ENCODE results near the gene BPIFB1.
A peak's percentile ranks its signal among the peaks of the same experiment; 100 is the strongest.

The BPIFB1 gene

GRCh38 chr20:33291830-33292355, 8.9 kb downstream of the BPIFB1 start:
- peak; percentile 58 to 63 for DNase-seq (ENCODE audit: low read depth in 1 of 2, low spot score in 1 of 2)

DNA sequence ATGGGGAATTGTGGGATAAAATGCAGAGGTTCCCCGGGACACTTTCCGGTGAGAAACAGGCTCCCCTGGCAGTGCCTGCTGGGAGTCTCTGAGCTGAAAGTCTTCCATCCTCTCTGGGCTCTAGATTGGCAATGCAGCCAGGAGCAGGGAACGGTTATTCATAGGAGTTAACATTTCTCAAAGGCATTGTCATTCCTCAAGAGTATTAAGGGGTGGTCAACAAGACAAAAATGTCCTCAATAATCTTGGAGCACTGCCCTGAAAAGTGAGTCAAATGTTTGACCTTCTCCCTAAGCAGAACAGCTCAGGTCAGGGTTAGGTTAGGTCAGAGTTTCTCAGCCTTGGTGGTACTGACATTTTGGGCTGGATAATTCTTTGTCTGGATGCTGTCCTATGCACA, 13.2 kb downstream of the BPIFB1 start:
- no peak for DNase-seq (ENCODE audit: low read depth in 1 of 2, low spot score in 1 of 2)

- no peak for DNase-seq (ENCODE audit: low read depth in 1 of 2, low spot score in 1 of 2)
Observed at GRCh38 chr20:33298391-33298790, 15.4 kb downstream of the BPIFB1 start.

DNA sequence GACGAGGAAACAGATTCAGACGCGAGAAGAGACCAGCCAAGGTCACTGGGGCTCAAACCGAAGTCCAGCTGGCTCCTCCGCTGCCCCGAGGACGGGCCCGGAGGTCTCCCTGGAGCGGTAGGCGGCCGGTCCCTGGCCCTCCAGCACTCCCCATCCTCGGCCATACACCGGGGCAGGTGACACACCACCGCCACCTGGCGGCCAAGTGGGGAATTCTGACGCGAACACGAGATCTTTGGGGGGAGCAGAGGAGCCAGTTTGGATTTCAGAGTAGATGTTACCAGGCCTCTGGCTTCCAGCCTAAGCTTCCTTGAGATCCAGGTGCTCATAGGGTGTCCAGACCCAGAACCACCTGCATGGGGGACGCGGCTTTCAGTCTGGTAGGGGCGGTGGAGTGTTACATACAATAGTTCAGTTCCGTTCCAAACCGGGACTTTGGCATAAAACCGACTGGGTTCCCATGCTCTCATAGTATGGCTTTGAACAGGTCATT, 16.1 kb downstream of the BPIFB1 start:
- DNase-seq (ENCODE audit: low read depth in 1 of 2, low spot score in 1 of 2) = peak; percentile 56 to 71

DNA sequence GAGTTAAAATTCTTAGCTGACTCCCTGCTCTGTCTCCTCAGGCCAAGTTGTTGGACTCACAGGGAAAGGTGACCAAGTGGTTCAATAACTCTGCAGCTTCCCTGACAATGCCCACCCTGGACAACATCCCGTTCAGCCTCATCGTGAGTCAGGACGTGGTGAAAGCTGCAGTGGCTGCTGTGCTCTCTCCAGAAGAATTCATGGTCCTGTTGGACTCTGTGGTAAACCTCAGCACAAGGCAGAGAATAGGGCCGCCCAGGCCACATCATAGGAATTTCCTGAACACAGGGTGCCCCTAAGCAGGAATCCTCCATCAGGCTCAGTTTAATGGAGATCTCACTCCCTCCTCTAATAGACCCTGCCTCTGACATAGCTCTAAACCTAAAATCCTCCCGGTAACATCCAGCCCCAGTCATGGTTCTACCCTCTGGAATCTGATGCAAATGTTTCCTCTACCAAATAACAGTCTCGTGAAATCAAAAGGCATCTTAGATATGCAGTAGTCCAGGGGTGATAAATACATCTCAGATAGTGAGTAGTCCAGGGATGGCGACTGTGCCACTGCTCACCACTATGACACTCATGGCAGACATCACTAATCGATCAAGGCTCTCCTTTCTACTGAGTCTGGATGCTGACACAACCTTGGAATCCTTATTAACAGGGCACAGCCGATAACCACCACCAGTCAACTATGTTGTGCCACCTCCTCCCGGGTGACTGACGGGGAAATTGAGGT, 18.3 kb downstream of the BPIFB1 start:
- no peak for DNase-seq (ENCODE audit: low read depth in 1 of 2, low spot score in 1 of 2)

DNA sequence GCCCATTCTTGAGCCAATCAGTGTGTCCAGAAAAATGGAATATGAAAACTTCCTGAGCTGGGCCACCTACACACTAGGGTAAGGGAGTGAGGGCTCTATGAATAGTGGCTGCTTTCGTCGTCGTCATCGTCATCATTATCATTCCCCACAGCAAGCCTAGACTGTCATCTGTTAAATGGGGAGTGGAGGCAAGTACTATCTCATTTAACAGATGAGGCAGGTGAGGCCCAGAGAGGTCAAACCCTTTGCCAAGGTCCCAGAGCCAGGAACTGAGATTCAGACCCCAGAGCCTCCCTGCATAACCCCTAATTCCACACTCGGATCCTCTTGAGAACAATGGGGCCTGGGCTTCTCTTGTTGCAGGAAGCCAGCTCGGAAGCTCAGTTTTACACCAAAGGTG, 20.6 kb downstream of the BPIFB1 start:
- DNase-seq (ENCODE audit: low read depth in 1 of 2, low spot score in 1 of 2) = no peak

GRCh38 chr20:33304046-33304445, 21.0 kb downstream of the BPIFB1 start:
- no peak for DNase-seq (ENCODE audit: low read depth in 1 of 2, low spot score in 1 of 2)

- DNase-seq (ENCODE audit: low read depth in 1 of 2, low spot score in 1 of 2) = no peak
Observed at GRCh38 chr20:33305589-33306057, 22.6 kb downstream of the BPIFB1 start.

GRCh38 chr20:33306228-33306627, 23.2 kb downstream of the BPIFB1 start:
- no peak for DNase-seq (ENCODE audit: low read depth in 1 of 2, low spot score in 1 of 2)

- no peak for DNase-seq (ENCODE audit: low read depth in 1 of 2, low spot score in 1 of 2)
Observed at GRCh38 chr20:33306807-33307206, 23.8 kb downstream of the BPIFB1 start.

DNA sequence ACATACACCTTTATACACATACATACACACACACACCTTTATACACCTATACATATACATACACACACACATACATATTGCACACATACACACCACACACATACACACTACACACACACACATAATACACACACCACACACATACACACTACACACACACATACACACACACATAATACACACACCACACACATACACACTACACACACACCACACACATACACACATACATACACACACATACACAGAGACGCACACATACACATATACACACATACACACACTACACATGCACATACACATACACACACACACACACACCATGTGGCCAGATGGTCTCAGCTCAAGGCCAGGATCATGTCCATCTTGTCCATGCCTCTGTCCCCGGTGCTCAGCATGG, 25.7 kb downstream of the BPIFB1 start:
- DNase-seq (ENCODE audit: low read depth in 1 of 2, low spot score in 1 of 2) = no peak

GRCh38 chr20:33309631-33310030, 26.6 kb downstream of the BPIFB1 start:
- DNase-seq (ENCODE audit: low read depth in 1 of 2, low spot score in 1 of 2) = no peak

DNA sequence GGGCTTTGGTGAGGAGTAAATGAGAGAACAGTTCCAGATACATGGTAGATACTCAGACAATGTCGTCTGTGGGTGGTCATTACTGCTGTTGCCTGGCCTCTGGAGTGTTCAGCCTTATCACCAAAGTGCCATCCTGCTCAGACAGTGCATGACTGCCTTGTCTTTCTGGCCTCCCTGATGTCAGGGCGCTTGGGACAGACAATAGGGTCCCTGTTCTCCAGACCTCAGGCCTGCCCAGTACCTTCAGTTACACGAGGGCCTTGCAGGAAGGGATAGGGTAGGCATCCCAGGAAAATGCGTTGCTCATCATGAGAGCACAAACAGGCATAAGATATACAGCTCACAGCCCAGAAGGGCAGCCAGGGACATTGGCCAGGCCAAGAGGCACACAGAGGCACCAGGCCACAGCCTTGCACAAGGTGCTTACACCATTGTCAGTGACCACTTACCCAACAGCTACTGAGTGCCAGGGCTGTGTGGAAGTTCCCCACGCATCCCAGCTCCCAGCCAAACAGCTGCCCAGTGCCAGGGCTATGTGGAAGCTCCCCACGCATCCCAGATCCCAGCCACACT, 27.4 kb downstream of the BPIFB1 start:
- no peak for DNase-seq (ENCODE audit: low read depth in 1 of 2, low spot score in 1 of 2)

GRCh38 chr20:33311011-33311410, 28.0 kb downstream of the BPIFB1 start:
- DNase-seq (ENCODE audit: low read depth in 1 of 2, low spot score in 1 of 2) = no peak

DNA sequence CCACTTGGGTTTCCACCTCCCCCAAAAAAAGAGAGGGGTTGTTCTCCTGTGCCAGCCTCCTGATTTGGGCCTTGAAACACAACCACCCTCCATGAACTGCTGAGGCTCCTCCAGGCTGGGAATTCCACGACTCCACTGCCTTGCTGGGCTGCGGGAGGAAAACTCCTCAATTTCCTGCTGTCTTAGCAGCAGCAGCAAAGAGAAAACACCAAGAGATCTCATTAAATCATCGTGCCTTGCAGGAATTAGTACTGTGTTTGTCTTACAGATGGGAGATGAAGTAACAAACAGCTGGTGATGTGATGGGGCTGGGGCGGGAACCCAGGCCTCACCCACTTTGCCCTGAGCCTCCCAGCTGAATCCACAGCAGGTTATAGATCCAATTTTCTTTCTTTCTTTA, 29.0 kb downstream of the BPIFB1 start:
- no peak for DNase-seq (ENCODE audit: low read depth in 1 of 2, low spot score in 1 of 2)

DNA sequence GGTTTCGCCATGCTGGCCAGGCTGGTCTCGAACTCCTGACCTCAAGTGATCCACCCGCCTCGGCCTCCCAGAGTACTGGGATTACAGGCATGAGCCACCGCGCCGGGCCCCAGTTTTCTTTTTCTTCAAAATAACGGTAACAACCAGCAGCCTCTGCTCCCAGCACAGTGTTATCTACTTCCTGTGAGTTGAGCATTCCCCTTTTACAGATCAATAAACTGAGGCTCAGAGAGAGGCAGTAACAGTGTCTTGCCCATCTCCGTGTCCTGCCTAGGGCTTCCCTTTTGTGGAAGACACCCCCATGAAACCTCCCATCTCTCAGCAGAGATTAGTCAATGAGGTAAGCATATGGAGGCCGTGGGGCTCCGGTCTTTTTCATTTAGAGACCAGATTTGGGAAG, 29.6 kb downstream of the BPIFB1 start:
- no peak for DNase-seq (ENCODE audit: low read depth in 1 of 2, low spot score in 1 of 2)

- no peak for DNase-seq (ENCODE audit: low read depth in 1 of 2, low spot score in 1 of 2)
Observed at GRCh38 chr20:33313686-33314314, 30.8 kb downstream of the BPIFB1 start.

- DNase-seq (ENCODE audit: low read depth in 1 of 2, low spot score in 1 of 2) = no peak
Observed at GRCh38 chr20:33316343-33316742, 33.3 kb downstream of the BPIFB1 start.

- no peak for DNase-seq (ENCODE audit: low read depth in 1 of 2, low spot score in 1 of 2)
Observed at GRCh38 chr20:33316958-33317357, 33.9 kb downstream of the BPIFB1 start.

DNA sequence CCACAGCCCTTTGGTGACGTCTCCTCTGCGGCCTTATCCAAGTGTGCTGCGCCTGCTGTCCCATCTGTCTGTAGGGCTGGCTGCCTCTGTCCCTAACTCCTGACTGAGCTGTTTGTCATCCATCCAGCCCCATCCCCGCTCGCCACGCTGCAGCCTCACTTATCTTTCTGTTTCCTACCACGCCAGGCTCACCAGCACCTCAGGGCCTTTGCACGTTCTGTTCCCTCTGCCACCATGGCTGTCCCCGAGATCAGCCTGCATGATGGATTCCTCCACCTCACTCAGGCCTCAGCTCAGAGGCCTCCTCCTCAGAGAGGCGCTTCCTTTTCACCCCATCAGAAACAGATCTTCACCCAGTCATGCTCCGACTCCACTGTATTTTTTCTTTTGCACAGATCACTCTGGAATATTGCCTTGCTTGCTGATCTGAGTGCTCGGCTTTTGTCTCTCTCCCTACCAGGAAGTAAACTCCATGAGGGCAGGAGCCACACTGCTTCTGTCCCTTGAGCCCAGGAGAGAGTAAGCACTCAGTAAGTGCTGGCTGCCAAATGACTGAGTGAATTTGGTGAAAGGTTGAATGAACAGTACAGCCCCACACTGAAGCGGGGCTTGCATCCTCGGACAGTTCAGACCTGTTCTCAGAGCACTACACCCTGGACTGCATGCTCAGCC, 34.5 kb downstream of the BPIFB1 start:
- DNase-seq (ENCODE audit: low read depth in 1 of 2, low spot score in 1 of 2) = no peak

DNA sequence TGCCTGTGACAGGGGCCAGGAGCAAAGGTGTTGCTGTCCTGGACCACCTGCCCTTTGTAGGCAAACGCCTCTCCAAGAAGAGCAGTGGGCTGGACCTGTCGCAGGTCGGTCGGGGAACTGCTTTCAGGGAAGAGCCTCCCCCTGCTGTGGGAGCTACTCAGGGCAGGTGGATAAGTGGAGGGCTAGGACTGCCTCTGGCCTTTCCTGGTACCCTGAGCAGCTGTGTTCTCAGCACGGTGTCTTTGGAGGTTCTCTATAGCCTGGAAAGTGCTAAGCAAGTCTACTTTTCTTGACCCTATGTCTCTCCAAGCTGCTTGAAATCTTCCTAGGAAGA, 35.0 kb downstream of the BPIFB1 start:
- DNase-seq (ENCODE audit: low read depth in 1 of 2, low spot score in 1 of 2) = no peak

DNA sequence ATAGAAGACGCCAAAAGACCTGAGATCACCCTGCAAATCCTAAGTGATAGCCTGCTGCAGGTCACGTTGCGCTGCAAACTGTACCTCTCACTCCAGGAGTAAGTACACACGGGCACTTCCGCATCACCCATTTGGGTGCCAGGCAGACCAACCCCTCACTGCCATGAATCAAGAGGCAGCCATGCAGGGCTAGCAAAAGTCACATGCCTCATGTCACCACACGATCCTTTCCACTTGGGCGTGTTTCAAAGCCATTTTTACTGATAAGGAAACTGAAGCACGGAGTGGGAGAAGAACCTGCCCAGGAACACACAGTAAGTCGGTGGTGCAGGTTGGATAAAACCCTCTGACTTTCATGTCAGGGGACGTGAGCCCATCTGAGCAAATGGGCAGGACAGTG, 37.0 kb downstream of the BPIFB1 start:
- DNase-seq (ENCODE audit: low read depth in 1 of 2, low spot score in 1 of 2) = no peak
